Cerebellar cortex (tissue), 1 donor: ENCODE measurements around the gene PDE8B.

Source experiments
- DNase-seq: peaks from one replicate; pipeline ENCODE4 v3.0.0-alpha.2; 2015; ENCODE audit warnings: low spot score

PDE8B gene

DNA sequence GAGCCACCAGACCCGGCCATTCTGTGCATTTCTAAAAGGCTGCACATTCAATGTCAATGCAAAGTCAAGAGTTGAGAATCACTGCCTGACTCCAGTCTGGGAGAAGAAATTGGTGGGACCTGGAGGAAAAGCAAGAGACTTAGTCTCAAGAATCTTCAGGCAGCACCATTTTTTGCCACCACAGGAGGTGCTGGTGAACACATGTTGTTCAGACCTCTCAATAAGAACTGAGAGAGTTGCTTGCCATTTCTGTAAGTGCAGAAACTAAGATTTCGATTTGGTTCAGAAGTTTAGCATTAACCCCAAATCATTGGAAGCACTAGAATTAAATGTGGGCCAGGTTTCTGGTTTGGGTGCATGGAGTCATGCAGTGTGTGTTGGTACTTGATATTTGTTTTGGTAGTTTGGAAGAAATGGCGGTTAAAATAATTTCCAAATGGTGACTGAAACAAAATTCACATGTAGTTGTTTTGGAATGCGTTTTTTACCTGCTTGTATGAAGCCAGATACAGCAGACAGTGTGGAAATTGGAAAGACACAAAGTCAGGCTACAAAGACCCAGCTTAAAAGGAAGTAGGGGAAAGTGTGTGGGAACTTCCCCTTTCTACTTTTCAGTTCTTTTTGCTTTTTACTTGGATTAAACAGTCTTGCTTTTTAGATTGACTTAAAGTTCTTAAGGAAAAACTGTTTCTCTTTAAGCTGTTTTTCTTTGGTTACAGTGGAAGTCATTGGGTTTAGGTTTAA, 20.4 kb downstream of the PDE8B start:
- DNase-seq: peak; percentile 20

- no peak for DNase-seq
Observed at GRCh38 chr5:77231471-77232138, 21.1 kb downstream of the PDE8B start.

- no peak for DNase-seq
Observed at GRCh38 chr5:77232574-77233358, 22.3 kb downstream of the PDE8B start.

- DNase-seq: no peak
Observed at GRCh38 chr5:77235846-77236721, 25.6 kb downstream of the PDE8B start.

- no peak for DNase-seq
Observed at GRCh38 chr5:77239126-77239741, 28.8 kb downstream of the PDE8B start.

DNA sequence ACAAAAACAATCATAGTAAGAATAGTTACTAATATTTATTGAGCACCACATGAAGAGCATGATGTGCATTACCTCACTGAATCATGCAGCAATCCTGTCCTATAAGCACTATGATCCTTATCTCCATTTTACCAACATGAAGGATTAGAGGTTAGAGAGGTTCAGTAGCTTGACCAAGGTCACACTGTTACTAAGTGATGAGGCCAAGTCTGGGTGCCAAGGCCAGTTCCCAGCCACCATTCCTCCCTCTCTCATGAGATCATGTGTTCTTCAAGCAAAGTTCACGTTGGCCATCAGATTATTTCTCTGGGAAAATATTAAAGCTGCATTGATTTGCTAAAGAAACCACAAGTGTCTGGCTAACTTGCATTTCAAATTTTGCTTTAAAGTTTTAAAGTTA, 31.0 kb downstream of the PDE8B start:
- no peak for DNase-seq

- no peak for DNase-seq
Observed at GRCh38 chr5:77249475-77249874, 39.0 kb downstream of the PDE8B start.

DNA sequence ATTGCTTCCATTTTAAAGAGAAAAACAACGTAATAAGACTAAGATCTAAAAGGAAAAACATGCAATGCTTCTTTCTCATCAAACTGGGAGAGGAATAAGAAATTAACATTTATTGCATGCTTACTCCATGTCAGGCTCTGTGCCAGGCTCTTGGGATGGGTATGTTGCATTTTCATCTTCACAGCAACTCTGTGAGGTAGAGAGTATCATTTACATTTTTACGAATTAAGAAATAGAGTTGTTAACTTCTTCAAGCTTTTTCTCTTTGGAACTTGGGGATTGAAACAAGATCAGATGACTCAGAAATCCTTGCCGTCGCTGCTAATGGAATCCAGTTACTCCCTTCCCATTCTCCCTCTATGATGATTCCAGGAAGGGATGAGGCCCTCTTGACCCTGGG, 39.5 kb downstream of the PDE8B start:
- no peak for DNase-seq

DNA sequence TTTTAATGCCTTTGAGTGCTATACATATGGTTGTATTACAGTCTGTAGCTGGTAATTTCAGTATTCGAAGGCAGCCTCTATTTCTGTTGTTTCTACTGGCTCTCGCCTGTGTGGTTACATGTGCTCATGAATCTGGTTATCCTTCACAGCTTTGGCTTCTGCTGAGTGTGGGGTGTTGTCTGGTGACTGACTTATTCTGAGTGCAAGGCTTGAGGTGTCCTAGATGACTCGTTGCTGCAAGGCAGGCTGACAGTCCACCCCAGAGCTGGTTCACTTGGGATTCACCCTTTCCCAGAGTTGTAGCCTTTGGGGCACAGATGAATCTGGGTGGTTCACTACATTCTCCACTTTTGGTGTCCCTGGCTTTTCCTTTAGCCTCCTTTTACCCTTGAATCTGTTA, 41.4 kb downstream of the PDE8B start:
- DNase-seq: no peak

DNA sequence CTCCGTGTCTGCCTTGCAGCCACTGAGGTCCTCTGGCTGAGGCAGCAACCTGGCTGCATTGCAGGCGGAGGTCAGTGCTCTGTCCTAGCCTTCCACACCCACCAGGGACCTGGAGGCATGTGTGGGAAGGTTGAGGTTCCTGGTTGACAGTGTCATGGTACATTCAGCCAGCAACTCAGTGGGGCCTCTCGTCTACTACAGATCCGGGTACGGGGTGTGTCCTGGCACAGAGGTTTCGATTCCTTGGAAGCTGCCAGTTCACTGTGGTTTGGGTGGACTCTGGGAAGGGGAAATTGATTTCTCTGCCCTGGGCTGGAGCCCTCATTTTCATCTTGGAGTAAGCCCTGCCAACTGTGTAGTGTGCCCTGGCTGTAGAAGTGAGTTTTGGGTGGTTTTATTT, 45.1 kb downstream of the PDE8B start:
- DNase-seq: no peak

- DNase-seq: no peak
Observed at GRCh38 chr5:77256406-77256805, 45.9 kb downstream of the PDE8B start.

GRCh38 chr5:77258652-77259051, 48.2 kb downstream of the PDE8B start:
- no peak for DNase-seq

DNA sequence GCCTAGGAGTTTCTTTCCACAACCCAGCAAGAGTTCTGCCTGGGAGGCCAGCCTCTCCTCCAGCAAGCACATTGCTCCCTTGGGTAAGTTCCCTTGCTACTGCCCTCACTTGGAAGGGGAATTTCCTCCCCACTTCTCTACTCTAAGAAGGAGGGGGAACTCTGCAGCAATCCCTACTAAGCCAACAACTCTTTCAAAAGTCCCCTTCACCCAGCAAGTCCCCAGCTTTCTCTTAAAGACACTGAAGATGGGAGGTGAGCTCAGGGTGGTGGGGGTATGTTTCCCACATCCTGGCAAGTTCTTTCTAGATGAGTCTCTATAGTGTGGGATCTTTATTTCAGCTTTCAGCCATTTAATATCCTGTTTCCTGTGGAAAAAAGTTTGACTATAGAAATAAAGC, 49.0 kb downstream of the PDE8B start:
- DNase-seq: no peak

GRCh38 chr5:77262697-77263096, 52.2 kb downstream of the PDE8B start:
- no peak for DNase-seq

DNA sequence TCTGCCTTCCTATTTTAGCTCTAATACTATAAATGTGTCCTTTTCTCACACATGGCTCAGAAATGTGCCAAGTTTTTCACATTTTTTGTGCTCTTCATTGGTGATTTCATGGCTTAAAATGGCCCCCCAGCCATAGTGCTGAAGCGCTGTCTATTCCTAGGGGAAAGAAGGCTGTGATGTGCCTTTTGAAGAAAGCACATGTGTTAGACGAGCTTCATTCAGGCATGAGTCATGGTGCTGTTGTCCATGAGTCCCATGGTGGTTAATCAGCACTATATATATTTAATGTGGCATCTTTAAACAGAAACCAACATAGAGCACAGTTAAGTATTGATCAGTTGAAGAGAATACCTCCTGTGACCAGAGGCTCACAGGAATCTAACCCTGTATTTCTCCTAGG, 55.8 kb downstream of the PDE8B start:
- no peak for DNase-seq

GRCh38 chr5:77267496-77267895, 57.0 kb downstream of the PDE8B start:
- DNase-seq: no peak

DNA sequence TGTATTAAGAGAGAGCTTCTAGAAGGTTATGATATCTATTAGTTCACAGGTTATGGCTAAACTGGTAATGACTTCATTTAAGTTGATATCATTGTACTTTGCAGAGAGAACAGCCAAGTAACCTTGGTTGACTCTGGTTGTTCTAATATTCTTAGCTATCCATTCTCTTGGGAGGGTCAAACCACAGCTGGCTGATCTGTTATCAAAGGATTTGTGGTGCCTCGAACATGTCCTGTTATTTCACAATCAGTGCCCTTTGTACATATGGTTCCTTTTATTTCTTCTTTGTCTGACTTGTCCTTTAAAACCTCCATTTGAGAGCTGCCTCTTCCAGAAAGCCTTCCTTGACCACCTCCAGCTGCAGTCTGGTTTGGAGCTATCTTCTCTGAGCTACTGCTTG, 61.7 kb downstream of the PDE8B start:
- DNase-seq: no peak

- DNase-seq: no peak
Observed at GRCh38 chr5:77277759-77278158, 67.3 kb downstream of the PDE8B start.

- no peak for DNase-seq
Observed at GRCh38 chr5:77280036-77280435, 69.6 kb downstream of the PDE8B start.

DNA sequence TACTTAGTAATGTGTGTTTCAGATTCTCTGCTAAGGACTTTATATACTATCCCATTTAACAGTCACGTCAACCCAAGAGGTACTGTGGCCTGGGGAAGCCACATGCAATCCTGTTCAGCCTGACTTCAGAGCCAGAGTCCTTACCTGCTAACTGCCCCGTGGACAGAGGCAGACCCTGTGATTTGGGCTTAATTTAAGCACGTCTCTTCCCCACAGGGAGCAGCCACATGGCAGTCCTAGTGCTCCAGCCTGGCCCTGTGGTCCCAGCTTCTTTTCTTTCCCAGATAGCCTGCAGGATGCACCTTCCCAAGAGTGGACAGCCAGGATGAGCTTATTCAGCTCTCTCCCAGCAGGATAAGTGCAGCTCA, 71.5 kb downstream of the PDE8B start:
- no peak for DNase-seq

GRCh38 chr5:77282337-77283027, 72.0 kb downstream of the PDE8B start:
- DNase-seq: no peak
